GM12801 (cell line): ENCODE measurements around the gene GPR17.

Experiments used
- CTCF ChIP-seq: IDR thresholded peaks from one replicate; pipeline ENCODE4 v1.5.1; 2011; ENCODE audit warnings: control low read depth; ENCODE audit not compliant: insufficient read length; ENCODE audit errors: extremely low read depth

The GPR17 gene

DNA sequence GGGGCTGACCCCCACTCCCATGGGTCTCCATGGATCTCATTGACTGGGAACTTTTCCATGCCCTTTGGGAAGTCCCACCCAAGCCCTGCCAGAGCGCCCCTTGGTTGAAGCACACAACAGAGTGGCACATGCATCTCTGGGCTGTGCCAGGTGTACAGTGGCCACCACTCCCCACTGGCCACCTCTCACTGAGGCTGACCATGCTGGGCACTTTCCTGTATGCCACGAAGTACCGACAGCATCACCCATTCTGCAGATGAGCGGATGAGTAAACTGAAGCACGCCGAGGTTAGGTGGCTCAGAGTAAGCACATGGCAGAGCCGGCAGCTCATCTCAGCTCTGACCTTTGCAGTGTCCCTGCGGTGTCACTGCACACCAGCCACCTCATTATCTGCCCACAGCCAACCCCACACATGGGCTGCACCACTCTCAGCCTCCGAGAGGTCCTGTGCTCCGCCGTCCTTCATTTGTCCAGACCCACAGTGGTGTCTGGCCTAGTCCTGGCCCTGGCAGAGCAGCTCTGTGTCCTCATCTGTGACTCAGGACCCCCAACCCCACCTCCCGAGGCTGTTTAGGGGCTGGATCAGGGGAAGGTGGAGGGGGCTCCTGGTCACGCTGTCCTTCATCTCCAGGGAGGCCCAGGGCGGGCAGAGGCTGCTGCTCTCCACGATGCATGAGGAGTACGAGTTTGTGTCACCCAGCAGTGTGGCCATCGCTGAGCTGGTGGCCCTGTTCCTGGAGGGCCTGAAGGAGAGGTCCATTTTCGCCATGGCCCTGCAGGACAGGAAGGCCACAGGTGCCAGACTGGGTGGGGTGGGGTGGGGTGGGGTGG is 18.0 kb upstream of the GPR17 start:
- no peak for TF ChIP-seq CTCF

DNA sequence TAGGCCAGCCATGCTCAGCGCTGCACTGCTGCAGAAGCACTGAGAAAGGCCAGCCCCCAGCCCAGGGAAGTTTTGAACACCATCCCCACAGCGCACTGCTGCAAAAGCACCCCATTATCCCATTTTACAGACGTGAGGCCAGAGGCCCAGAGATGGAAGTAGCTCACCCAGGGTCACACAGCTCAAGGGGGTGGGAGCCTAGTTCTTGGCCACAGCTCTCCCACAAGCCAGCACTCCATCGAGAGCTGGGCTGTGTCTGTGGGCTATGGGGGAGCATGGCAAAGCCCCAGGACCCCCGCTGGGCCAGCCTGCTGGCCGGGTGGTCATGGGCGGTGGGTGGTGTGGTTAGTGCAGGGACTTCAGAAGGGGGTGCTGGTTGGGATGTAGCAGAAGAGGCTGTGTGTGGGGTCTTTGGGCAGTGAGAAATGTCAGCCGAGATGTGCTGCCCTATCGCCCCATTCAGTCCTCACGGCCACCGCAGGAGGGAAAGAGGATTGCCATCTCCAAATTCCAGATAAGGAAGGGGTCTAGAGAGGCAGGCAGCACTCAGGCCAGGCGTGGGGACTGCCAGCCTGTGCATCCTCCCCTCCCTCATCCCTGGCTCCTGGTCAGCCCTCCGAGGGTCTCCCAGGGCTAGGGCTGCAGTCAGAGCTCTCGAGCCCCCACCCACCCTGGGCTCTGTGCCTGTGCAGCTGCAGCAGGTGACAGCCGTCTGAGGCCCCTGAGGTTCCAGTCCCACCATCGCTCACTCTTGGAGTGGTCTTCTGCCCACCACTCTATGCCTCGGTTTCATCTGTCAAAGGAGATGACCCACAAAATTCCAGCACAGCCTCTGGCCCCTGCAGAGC is 17.0 kb upstream of the GPR17 start:
- TF ChIP-seq CTCF, result no peak

GRCh38 chr2:127629637-127630036 is 16.3 kb upstream of the GPR17 start:
- no peak for TF ChIP-seq CTCF

- no peak for TF ChIP-seq CTCF
Measured at GRCh38 chr2:127630096-127630863, 15.7 kb upstream of the GPR17 start.

GRCh38 chr2:127630864-127631540 is 15.0 kb upstream of the GPR17 start:
- TF ChIP-seq CTCF, result no peak

- TF ChIP-seq CTCF, result no peak
Measured at GRCh38 chr2:127631541-127631996, 14.4 kb upstream of the GPR17 start.
